GM12878 (cell line): ENCODE results near the gene C5AR2. TPM values are rescaled to one million over a fixed set of nuclear protein-coding genes. Genes with fewer than 3 reads are reported as not detected.

Experiments used
- ATAC-seq: fragments of 200-7000 bp; cut with Tn5 transposase; 3 replicates; pipeline ENCODE4 v1.9.1; 2020; ENCODE audit warnings: mild to moderate bottlenecking, moderate library complexity
- BruUV-seq: library from RNA; stranded (reverse); fragments of 400-500 nt; replicated peaks from 2 replicates; lab custom pipeline; 2021; lab: Mats Ljungman, UMichigan
- CTCF ChIA-PET: fragments of 300-600 bp; sonication (Branson Sonifier 250); formaldehyde crosslinking; extraction: SDS; loops from one replicate; lab custom pipeline; 2021; ENCODE audit warnings: inconsistent platforms; lab: Yijun Ruan, JAX
- POLR2A ChIA-PET: fragments of 350-600 bp; formaldehyde crosslinking; extraction: SDS; loops from one replicate; lab custom pipeline; 2021; ENCODE audit warnings: inconsistent platforms; lab: Charles Lee
- RAD21 ChIA-PET: fragments of 300-600 bp; sonication (Branson Sonifier 250); formaldehyde crosslinking; loops from one replicate; lab custom pipeline; 2023; ENCODE audit warnings: antibody characterized with exemption; ENCODE audit not compliant: unreplicated experiment; lab: Charles Lee
- SMC1A ChIA-PET: fragments of 300-600 bp; sonication (Branson Sonifier 250); formaldehyde crosslinking; loops from one replicate; lab custom pipeline; 2023; ENCODE audit not compliant: unreplicated experiment, uncharacterized antibody; lab: Charles Lee
- DNase-seq: peaks from one replicate; pipeline ENCODE4 v3.0.0-alpha.2; 2011; ENCODE audit warnings: low read depth, low spot score
- FAIRE-seq: peaks from 3 replicates; lab custom pipeline; 2011; peaks lifted over from hg19 to GRCh38; lab: Jason Lieb, UNC
- H2AFZ ChIP-seq: 2 replicates; pipeline ENCODE4 v1.6.0; 2011; ENCODE audit warnings: low read depth, low read length, control low read depth; ENCODE audit not compliant: control insufficient read depth
- H3K27ac ChIP-seq: 2 replicates; pipeline ENCODE4 v1.5.1; 2011; ENCODE audit warnings: control low read depth; ENCODE audit not compliant: control insufficient read depth, insufficient read depth
- H3K27me3 ChIP-seq, 2 experiments: replicated peaks in 1 of 2; 2 replicates each; pipeline versions ENCODE4 v1.6.0 to v1.6.1; 2011; ENCODE audit warnings: low read length in 1 of 2; ENCODE audit not compliant: control insufficient read depth in 2 of 2, insufficient read depth in 2 of 2
- H3K36me3 ChIP-seq, 2 experiments: 2 replicates each; pipeline ENCODE4 v1.5.1; 2011; ENCODE audit warnings: low read length in 1 of 2; ENCODE audit not compliant: control insufficient read depth in 2 of 2, insufficient read depth in 2 of 2
- H3K4me1 ChIP-seq: 2 replicates; pipeline ENCODE4 v1.6.1; 2011; ENCODE audit warnings: mild to moderate bottlenecking, low read length, moderate library complexity, mixed read lengths; ENCODE audit not compliant: control insufficient read depth, insufficient read depth
- H3K4me2 ChIP-seq: 2 replicates; pipeline ENCODE4 v1.6.0; 2011; ENCODE audit warnings: control low read depth; ENCODE audit not compliant: control insufficient read depth, insufficient read depth
- H3K4me3 ChIP-seq: fragments of 200-600 bp; sonication (generic); 2 replicates; pipeline ENCODE4 v1.5.1; 2016
- H3K79me2 ChIP-seq: 2 replicates; pipeline ENCODE4 v1.6.0; 2011; ENCODE audit warnings: low read length; ENCODE audit not compliant: control insufficient read depth, insufficient read depth
- H3K9ac ChIP-seq: 2 replicates; pipeline ENCODE4 v1.8.0; 2011; ENCODE audit warnings: low read length, control low read depth, mixed read lengths; ENCODE audit not compliant: control insufficient read depth, insufficient read depth
- H3K9me3 ChIP-seq: replicated peaks from 3 replicates; pipeline ENCODE4 v1.5.1; 2011; ENCODE audit warnings: mild to moderate bottlenecking, low read length; ENCODE audit not compliant: control insufficient read depth, insufficient read depth
- H4K20me1 ChIP-seq: 2 replicates; pipeline ENCODE4 v1.6.0; 2011; ENCODE audit not compliant: control insufficient read depth, insufficient read depth
- HDAC2 ChIP-seq: fragments of 200-600 bp; sonication (generic); IDR thresholded peaks from 2 replicates; pipeline ENCODE4 v1.6.1; 2017
- IKZF1 ChIP-seq: fragments of 450-650 bp; conservative IDR thresholded peaks from 2 replicates; pipeline ENCODE4 v1.6.1; 2017; ENCODE audit warnings: antibody characterized with exemption, mild to moderate bottlenecking
- KDM1A ChIP-seq: fragments of 200-600 bp; sonication (generic); IDR thresholded peaks from 2 replicates; pipeline ENCODE4 v1.6.1; 2016; ENCODE audit warnings: borderline replicate concordance
- ZNF622 ChIP-seq: fragments of 450-650 bp; IDR thresholded peaks from 2 replicates; pipeline ENCODE4 v1.6.1; 2017; ENCODE audit warnings: mild to moderate bottlenecking, inconsistent platforms
- WGBS: methylation state at CpG from one replicate; pipeline ENCODE4 v1.1.6; 2016; ENCODE audit warnings: low lambda C conversion rate; ENCODE audit not compliant: insufficient replicate concordance, insufficient coverage; ENCODE audit errors: missing lambda C conversion rate; 5-methylcytosine and 5-hydroxymethylcytosine counted together
- in situ Hi-C: fragments of 300-500 bp; cut with MboI; formaldehyde crosslinking; loops from 9 replicates; pipeline ENCODE4 v1.14.3; 2018; ENCODE audit warnings: mixed read lengths
- intact Hi-C: fragments of 100-400 bp; cut with micrococcal nuclease; formaldehyde crosslinking; loops from one replicate; pipeline ENCODE4 v1.14.2; 2022; ENCODE audit not compliant: unreplicated experiment
- polyA plus RNA-seq, 11 experiments: library from polyadenylated mRNA; depleted of rRNA in 4 of 11; unstranded in 6 of 11; stranded (reverse) in 5 of 11; fragments of >200 nt; fragmentation: Nextera tagmentation in 4 of 11; fragmentation: Illumina TruSeq in 1 of 11; extraction: Ambion mirVana in 4 of 11; extraction: Trizol in 1 of 11; gene quantifications; 1 replicate in 1 of 11; 2 replicates in 10 of 11; pipeline versions ENCODE4 v1.2.1 to v1.2.3, GENCODE V29; 2011 to 2016; ENCODE audit warnings: inconsistent platforms in 2 of 11, missing spikeins in 2 of 11, low read depth in 1 of 11
- total RNA-seq, 4 experiments: library from RNA; depleted of rRNA in 3 of 4; stranded (reverse); fragments of >200 nt in 3 of 4; fragmentation: Illumina TruSeq in 1 of 4; extraction: Trizol in 1 of 4; gene quantifications; 2 replicates each; pipeline versions ENCODE4 v1.2.1 to v1.2.3, GENCODE V29; 2013 to 2021
- TF ChIP-seq, protein P1 (sequence below): fragments of 450-650 bp; IDR thresholded peaks from 2 replicates; pipeline ENCODE4 v1.6.1; 2017; ENCODE audit warnings: mild to moderate bottlenecking, moderate library complexity

Gene C5AR2
- total and polyA plus RNA-seq, 10 of the 15 experiments (the other 5 are each of a cell fraction or from before 2014, with no cell fraction given), result 0.01 TPM; not detected in 9

DNA sequence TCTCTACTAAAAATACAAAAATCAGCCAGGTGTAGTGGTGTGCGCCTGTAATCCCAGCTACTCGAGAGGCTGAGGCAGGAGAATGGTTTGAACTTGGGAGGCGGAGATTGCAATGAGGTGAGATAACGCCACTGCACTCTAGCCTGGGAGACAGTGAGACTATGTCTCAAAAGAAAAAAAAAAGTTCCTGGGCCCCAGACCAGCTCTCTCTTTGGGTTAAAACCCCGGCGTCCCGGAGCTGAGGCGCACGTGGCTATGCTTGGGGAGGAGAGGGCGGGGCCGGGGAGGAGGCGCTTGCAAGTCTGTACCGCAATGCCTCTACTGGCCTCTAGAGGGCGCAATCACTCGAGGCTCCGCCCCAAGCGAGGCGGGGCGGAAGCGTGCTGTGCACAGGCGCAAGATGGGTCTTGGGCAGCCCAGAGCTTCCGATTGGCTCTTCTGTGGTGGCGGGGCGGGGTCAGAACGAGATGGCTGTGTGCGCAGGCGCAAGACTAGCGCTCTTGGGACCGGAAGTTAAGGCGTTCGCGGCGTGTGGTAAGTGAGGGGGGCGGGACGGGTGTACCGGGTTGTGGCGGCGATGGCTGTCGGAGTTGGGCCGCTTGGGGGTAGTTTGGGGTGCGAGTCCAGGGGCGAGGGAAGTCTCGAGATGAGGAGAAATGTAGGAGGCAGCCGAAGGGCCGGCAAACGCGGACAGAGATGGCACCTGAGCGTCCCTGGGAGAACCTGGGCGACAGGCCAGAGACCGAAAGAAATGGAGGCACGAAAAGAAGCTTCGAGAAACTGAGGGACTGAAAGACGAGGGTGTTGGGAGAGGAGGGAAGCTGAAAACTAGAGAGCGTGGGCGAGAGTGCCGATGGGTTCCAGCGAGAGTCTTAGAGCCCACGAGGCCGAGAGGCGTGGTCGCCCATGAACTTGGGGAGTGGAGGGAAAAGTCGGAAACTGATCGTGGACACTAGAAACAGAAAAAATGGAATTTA lies 17.1 kb downstream of the C5AR2 start, which contains the start of gene DHX34 (continued):
- no peak for TF ChIP-seq KDM1A

DNA sequence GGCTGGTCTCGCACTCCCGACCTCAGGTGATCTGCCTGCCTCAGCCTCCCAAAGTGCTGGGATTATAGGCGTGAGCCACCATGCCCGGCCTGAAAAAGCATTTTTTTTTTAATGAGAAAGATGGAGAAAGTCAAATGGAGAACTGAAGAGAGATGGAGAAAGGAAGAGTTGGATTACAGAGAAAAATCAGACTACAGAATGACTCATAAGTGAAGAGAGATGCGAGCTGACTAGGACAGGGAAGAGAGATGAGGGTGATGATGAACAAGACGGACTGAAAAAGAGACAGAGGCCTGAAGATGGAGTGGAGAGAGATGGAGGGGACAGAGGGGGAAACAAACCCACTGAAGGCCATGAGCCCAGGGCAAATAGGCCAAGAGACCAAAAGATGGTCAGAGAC lies 18.7 kb downstream of the C5AR2 start:
- Histone ChIP-seq H3K4me3 (0 out of 2 replicates have a peak overlapping the region, but pooled peaks have one; percentile 21), H2AFZ (no peak overlapping the region), H3K27me3 (no peaks in the 10 kb centered on the region), H3K79me2 (peaks cover 25% of the 10 kb centered on the region), H3K9ac (no peak overlapping the region), H3K36me3 (peaks cover 12 to 17% of the 10 kb centered on the region in 2 experiments; a peak in 3 of 4 replicates), H3K4me1 (peaks cover 7% of the 10 kb centered on the region), H4K20me1 (no peaks in the 10 kb centered on the region; the same call in 1 of the 2 replicates), H3K4me2 (peak overlapping the region; percentile 1; the same call in 1 of the 2 replicates), H3K27ac (no peak overlapping the region), H3K9me3 (no peaks in the 10 kb centered on the region; the same call in 2 of the 3 replicates)
- ATAC-seq (no peak), FAIRE-seq (no peak), DNase-seq (no peak)
- no peak for TF ChIP-seq IKZF1
- no peak for TF ChIP-seq ZNF622
- TF ChIP-seq HDAC2, result no peak
- TF ChIP-seq, protein P1, sequence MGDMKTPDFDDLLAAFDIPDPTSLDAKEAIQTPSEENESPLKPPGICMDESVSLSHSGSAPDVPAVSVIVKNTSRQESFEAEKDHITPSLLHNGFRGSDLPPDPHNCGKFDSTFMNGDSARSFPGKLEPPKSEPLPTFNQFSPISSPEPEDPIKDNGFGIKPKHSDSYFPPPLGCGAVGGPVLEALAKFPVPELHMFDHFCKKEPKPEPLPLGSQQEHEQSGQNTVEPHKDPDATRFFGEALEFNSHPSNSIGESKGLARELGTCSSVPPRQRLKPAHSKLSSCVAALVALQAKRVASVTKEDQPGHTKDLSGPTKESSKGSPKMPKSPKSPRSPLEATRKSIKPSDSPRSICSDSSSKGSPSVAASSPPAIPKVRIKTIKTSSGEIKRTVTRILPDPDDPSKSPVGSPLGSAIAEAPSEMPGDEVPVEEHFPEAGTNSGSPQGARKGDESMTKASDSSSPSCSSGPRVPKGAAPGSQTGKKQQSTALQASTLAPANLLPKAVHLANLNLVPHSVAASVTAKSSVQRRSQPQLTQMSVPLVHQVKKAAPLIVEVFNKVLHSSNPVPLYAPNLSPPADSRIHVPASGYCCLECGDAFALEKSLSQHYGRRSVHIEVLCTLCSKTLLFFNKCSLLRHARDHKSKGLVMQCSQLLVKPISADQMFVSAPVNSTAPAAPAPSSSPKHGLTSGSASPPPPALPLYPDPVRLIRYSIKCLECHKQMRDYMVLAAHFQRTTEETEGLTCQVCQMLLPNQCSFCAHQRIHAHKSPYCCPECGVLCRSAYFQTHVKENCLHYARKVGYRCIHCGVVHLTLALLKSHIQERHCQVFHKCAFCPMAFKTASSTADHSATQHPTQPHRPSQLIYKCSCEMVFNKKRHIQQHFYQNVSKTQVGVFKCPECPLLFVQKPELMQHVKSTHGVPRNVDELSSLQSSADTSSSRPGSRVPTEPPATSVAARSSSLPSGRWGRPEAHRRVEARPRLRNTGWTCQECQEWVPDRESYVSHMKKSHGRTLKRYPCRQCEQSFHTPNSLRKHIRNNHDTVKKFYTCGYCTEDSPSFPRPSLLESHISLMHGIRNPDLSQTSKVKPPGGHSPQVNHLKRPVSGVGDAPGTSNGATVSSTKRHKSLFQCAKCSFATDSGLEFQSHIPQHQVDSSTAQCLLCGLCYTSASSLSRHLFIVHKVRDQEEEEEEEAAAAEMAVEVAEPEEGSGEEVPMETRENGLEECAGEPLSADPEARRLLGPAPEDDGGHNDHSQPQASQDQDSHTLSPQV, result no peak
- CTCF ChIA-PET, result interaction anchor here (1.0 to 5.1 kb wide), 6 partner anchors 34 to 77 kb away, joined by 3 to 42 read pairs (median 9); no protein-coding TSS in a partner anchor
- in situ Hi-C loops, result no loop called here
- RAD21 ChIA-PET, result interaction anchor here (1.0 kb wide), 1 partner anchor 78 kb away, joined by 5 read pairs; no protein-coding TSS in a partner anchor
- no TSS peak for BruUV-seq
- intact Hi-C loops, result no loop called here
- SMC1A ChIA-PET, result no interaction called here
- POLR2A ChIA-PET, result interaction anchor here (0.5 kb wide), 1 partner anchor 32 kb away, joined by 3 read pairs; no protein-coding TSS in a partner anchor
- WGBS, result 62% methylated on average over 6 of the region's 6 CpGs
